GM18519 (cell line): ENCODE results near the gene NUFIP2.
"Not testable (repeated sequence)": the region's sequence is repeated elsewhere in the genome, so short reads cannot be mapped to it uniquely, and the experiment has no call there.

Source experiments
- ATAC-seq: cut with Tn5 transposase; IDR thresholded peaks from one replicate; pipeline ENCODE4 v1.9.1; 2021; ENCODE audit warnings: mild to moderate bottlenecking, moderate library complexity; ENCODE audit not compliant: unreplicated experiment, low FRiP score

NUFIP2 gene

DNA sequence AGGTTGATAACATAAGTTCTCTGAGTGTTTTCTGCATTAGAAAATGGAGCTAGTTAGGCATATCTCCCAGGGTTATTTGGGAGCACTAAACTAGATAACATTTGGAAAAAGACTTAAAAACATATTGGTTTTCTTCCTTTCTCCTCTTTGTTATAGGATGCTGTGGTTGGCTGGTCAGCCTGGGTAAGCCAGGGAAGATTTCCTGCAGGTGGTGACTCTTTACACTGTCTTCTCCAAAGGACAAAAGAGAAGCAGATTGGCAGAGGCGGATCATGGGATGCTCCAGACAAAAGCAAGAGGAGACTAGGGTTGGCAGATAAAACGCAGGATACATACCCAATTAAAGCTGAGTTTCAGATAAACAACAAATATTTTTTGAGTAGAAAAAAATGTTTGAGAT, 53.5 kb downstream of the NUFIP2 start:
- no peak for ATAC-seq

DNA sequence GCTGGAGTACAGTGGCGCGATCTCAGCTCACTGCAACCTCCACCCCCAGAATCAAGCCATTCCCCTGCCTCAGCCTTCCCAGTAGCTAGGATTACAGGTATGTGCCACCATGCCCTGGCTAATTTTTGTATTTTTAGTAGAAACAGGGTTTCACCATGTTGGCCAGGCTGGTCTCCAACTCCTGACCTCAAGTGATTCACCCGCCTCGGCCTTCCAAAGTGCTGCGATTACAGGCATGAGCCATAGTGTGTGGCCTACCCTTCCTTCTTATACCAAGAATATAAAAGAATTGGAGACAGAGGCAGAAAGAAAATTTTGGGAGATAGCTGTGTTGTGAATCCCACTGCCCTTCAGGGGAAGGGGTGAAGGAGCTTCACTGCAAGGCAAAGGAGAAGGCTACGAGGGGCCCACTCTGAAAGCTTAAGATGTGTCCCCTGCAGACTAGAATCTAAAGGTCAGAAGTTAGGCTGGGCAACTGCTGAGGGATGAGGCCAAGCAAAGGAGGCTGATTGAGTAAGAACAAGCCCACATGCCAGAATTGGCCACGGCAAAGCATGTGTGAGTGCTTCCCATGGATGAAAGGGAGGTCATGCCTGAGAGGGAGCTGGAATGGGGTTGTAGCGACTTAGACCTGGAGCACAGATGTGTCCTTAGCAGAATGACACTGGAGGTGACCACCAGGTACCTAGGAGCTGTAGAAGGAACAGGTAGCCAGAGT, 55.7 kb downstream of the NUFIP2 start:
- ATAC-seq: no peak

DNA sequence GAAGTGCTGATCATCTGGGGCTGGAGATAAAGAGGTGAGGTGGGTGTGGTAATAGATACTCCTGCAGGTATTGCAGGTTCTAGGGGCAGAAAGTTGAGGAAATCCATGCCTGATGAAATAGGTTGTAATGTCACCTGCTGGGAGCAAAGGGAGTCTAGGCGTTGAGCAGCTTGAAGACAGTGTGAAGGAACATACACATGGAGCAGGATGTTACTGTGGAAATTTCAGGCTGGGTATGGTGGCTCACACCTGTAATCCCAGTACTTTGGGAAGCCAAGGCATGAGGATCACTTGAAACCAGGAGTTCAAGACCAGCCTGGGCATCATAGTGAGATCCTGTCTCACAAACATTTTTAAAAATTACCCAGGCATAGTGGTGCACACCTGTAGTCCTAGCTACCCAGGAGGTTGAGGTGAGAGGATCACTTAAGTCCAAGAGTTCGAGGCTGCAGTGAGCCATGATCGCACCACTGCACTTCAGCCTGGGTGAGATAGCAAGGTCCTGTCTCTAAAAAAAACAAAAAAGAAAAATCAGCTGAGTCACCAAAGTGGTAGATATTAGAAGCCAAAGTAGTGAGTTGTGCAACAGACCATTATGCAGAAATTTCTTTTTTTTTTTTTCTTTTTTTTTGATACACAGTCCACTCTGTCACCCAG, 56.3 kb downstream of the NUFIP2 start:
- no peak for ATAC-seq

DNA sequence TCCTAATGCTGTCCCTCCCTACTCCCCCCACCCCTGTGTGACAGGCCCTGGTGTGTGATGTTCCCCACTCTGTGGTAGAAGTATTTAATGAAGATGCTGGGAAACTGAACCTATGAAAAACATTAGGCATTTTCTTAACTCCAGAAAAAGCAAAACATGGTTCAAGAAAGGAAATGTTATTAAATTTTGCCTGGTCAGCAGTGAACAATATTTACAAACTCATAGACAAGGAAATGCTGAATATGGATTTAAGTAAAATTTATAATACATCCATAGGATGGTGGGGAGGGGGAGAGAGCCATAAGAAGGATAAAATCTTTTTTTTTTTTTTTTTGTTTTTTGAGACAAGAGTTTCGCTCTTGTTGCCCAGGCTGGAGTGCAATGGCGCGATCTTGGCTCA, 58.0 kb downstream of the NUFIP2 start:
- ATAC-seq: no peak

DNA sequence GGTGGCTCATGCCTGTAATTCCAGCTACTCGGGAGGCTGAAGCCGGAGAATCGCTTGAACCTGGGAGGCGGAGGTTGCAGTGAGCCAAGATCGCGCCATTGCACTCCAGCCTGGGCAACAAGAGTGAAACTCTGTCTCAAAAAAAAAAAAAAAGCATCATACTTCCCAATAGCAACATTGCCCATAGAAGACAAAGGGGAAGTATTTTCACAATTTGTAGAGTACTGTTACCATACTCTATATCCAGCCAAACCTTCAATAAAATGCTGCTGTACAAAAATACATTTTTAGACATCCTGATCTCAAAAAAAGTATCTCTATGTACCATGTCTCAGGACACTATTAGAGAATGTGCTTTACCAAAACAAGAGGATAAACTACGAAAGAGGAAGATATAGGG, 59.0 kb downstream of the NUFIP2 start:
- ATAC-seq: not testable (repeated sequence)

DNA sequence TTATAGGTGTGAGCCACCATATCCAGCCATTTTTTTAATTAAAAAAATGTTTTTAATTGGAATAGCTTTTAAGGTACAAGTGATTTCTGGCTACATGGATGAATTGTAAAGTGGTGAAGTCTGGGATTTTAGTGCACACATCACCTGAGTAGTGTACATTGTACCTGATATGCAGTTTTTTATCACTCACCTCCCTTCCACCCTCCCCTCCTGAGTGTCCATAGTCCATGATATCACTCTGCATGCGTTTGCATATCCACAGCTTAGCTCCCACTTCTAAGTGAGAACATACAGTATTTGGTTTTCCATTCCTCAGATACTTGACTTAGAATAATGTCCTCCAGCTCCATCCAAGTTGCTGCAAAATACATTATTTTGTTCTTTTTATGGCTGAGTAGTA, 60.6 kb downstream of the NUFIP2 start:
- ATAC-seq: no peak

DNA sequence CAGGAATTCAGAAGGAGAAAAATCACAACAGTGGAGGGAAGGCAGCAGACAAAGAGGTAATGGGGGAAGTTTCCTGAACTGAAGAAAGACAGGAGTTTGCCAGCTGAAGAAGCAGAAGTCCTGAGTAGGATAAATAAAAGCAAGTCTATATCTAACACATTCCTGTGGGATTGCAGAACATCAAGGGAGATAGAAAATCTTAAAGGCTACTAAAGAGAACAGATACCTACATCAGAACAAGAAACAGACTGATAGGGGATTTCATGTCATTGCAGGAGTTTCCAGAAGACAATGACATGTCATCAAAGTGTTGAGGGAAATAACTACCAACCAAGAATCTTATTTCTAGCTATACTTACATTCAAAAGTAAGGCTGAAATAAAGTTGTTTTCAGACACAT, 68.6 kb downstream of the NUFIP2 start:
- no peak for ATAC-seq

DNA sequence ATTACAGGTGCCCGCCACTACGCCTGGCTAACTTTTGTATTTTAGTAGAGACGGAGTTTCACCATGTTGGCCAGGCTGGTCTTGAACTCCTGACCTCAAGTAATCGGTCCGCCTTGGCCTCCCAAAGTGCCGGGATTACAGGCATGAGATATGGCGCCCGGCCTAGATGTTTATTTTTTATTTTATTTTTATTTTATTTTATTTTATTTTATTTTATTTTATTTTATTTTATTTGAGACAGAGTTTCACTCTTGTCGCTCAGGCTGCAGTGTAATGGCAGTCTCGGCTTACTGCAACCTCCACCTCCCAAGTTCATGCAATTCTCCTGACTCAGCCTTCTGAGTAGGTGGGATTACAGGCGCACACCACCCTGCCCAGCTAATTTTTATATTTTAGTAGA, 72.6 kb downstream of the NUFIP2 start:
- not testable (repeated sequence) for ATAC-seq

DNA sequence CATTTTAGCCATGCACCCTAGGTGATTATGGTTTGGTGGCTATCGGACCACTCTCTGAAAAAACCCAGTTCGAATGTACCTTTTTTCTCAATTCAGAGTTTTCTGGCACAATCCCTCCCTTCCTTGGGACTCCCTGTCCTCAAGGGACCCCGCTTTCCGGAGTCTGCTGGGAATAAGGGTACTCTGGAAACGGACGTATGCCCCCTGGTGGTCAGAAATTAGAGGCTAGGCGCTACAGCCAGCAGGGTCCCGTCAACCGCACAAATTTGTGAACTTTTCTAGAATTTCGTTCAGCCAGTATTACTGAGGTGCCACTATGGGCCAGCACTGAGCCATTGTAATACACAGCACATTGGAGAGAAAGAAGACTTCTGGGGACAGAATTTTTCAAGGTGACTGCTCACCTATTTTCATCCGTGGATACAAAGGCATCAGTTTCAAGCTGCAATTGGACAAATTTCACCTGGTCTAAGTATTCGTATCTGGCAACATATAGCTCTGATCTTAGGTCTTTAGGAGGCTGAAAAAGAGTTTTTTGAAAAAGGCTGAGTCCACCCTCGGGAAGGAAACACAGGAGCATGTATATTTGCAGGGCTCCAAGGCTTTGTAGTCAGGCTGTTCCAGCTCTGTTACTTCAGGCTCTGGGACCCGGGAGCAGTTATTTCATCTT, 74.4 kb downstream of the NUFIP2 start:
- ATAC-seq: no peak

DNA sequence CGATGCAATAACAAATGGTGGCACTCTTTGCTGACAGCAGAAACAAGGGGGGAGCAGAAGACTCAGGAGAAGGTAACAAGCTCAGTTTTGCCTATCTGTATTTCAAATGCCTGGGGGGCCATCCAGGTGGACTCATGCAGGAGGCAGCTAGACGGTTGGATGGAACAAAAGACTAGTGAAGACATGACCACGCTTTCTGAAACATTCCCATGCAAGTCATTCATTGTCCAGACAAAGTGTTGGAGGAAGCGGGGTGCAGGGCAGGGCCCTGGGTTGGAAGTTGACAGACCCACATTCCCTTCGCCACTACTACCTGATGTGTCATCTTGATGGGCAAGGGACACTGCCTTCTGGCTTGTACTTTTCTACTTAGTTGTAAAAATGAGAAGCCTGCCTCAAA, 77.1 kb downstream of the NUFIP2 start:
- no peak for ATAC-seq

DNA sequence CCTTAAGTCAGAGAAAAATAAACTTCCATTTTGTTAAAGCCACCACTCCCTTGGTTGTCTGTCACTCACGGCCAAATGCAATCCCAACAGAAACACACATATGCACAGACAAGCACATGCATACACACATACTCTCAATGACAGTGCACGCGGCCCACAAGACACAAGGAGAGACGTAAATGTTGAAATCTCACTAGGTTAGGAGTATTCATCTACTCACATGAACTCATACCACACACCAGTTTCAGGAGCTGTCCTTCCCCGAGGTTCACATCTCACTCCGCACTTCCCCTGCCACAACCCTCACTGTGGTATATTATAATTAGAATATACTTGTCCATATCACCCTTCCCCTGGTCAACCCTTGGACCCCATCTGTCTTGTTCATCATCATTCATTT, 77.8 kb downstream of the NUFIP2 start:
- no peak for ATAC-seq

DNA sequence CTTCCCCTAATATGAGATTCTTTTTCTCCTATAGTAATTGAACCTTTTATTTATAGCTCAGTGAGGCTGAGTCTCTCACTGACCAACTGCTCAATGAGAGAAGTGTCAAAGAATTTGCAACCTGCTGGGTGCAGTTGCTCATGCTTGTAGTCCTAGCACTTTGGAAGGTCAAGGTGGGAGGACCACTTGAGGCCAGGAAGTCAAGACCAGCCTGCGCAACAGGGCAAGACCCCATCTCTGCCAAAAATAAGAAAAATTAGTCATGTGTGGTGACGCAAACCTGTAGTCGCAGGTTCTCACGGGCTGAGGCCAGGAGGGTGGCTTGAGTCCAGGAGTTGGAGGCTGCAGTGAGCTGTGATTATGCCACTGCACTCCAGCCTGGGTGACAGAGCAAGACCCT, 78.2 kb downstream of the NUFIP2 start:
- no peak for ATAC-seq

DNA sequence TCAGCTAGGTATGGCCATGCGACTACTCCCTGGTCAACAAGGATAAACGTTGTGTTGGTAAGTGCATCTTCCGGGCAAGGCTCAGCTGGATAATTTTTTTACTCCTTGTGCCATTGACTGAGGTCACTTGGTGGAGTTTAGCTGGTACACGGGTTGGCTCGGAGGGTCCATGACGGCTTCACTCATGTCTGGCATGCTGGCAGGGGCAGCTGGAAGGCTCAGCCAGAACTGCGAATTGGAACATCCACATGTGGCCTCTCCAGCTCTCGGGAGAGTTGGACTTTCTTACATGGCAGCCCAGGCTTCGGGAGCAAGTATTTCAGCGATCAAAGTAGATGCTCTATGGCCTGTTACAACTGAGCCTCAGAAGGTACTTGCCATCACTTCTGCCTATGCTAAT, 78.8 kb downstream of the NUFIP2 start:
- no peak for ATAC-seq

DNA sequence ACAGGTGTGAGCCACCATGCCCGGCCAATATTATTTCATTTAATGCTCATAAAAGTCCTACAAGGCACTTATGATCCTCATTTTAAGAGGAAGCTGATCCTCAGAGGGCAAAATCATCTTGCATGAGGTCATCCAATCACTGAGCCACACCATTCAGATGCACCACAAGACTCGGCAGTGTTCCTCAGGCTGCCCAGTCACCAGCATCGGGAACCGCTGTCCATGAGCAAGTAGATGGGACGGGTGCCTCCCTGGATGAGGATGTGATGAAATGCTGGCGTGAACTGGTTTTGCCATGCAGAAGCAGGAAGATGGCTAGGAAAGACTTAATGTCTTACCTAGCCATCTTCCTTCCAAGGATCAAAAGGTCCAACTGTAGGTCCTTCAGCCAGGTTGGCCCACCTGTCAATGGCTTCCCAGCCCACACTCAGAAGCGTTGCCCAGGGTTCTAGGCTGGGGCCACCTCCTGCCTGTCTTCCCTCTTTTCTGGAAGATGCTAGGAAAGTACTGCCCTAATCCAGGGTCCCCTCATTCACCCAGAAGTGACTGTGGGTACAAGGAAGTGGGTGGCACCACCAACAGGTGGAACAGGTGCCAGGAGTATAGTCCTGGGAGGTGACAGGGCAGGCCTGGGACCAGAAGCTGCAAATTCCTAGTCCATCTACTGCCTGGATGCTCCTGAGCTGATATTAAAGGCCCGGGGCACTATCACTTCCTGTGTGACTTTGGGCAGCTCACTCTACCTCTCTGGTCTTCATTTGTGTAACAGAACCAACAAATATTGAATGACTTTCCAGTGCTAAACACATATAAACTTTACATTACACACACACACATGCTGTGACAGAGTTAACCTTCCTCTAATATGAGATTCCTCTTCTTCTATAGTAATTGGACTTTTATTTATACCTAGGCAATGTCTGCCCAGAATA, 79.5 kb downstream of the NUFIP2 start:
- ATAC-seq: no peak

DNA sequence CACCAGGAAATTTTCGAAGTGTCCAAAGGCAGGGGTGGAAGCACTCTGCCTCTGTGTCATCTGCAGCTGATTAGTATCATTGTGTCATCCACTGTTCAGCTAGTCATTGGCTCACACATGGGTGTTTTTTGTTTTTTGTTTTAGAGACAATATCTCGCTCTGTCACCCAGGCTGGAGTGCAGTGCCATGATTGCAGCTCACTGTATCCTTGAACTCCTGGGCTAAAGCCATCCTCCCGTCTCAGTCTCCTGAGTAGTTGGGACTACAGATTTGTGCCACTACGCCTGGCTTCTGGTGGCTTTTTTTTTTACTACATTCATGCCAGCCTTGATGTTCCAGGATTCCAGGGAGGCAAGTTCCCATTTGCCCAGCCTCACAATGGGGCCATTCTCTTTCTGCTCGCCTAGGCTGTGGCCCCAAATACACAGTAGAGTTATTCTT, 81.2 kb downstream of the NUFIP2 start:
- no peak for ATAC-seq

DNA sequence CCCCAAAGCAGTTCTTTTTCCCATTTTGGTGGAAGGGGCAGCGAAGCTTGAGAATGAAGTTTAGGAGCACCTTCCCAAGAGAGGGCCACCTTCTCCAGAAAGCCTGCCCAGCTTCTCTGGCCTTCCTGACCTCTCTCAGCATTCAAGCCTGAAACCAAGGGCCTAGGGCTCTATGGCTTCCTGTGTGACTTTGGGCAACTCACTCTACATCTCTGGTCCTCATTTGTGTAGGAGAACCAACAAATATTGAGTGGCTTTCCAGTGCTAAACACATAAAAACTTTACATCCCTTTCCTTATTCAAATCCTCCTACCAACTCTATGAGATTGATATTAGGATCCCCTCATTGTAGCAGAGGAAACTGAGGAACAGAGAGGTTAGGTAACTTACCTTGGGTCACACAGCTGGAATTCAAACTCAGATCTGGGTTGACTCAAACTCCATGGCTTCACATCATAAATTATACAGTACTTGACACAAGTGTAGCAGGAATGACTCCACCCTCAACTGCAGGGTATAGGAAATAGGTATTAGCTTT, 81.8 kb downstream of the NUFIP2 start:
- ATAC-seq: no peak

DNA sequence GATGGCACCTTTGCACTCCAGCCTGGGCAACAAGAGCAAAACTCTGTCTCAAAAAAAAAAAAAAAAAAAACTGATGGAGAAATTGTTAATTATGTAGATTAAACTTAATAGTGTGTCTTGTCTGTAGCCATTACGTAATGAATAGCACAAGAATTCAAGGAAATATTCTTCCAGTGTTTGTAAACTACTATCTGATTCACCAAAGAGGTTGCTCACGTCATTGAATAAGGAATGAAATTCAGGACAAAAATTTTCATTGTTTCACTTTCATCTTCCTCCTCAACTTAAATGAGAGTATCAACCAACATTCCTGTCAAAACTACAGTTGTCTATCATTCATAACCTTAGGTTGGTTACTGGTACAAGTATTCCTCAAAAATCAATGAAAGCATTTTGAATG, 83.1 kb downstream of the NUFIP2 start:
- no peak for ATAC-seq

DNA sequence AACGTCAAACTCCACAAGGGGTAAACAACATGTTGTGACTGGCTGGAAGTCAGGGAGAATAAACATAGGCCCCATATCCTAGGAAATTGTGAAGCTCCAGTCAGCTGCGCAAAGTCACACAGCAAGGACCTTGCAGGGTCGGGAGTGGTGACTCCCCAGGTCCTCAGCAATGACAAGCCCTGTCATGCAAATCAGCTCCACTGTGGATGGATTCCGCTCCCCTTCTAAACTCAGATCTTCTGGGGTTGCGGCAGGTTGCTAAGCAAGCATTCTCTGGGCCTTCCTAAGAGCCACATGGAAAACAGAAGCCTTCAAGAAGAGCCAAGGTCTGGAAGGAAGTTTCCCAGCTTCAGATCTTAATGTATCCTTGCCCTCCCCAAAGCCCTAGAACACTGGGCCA, 84.9 kb downstream of the NUFIP2 start:
- ATAC-seq: no peak

DNA sequence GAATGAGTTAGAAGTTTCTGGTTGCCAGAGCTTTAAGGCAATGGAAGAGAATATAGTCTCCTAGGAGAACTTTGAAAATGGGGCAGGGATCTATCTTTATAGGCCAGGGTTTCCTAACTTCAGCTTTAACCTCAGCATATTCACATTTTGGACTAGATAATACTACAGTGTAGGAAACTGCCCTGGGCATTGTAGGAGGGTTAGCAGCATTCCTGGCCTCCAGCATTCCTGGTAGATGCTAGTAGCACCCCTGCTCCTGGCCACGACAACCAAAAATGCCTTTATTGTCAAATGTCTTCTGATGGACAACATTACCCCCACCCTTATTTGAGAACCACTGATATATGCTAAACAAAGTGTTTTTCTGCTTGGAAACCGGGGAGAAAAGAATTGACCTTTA, 86.0 kb downstream of the NUFIP2 start:
- no peak for ATAC-seq
